ENCODE data around the gene PSMA6. TPM values are rescaled to one million over a fixed set of nuclear protein-coding genes. Genes with fewer than 3 reads are reported as not detected.
"Not testable (repeated sequence)": the region's sequence is repeated elsewhere in the genome, so short reads cannot be mapped to it uniquely, and the experiment has no call there.

Gene PSMA6
- 203 and 270 TPM in 2 replicates for total RNA-seq

- DNase-seq: peak; percentile 99
Measured at GRCh38 chr14:35292051-35292769, at the start of gene PSMA6. Gene PSMA6 (plus strand): TSS chr14:35292382. CDS start chr14:35292477, 95 bp downstream.

GRCh38 chr14:35242599-35243311, 49.4 kb upstream of the PSMA6 start:
- DNase-seq: no peak

- DNase-seq: no peak
Measured at GRCh38 chr14:35243956-35244355, 48.2 kb upstream of the PSMA6 start.

- no peak for DNase-seq
Measured at GRCh38 chr14:35244542-35244941, 47.6 kb upstream of the PSMA6 start.

GRCh38 chr14:35245051-35245450, 47.1 kb upstream of the PSMA6 start:
- DNase-seq: no peak

- peak; percentile 17 for DNase-seq
Measured at GRCh38 chr14:35247777-35248475, 44.3 kb upstream of the PSMA6 start.

- DNase-seq: no peak
Measured at GRCh38 chr14:35248476-35248788, 43.8 kb upstream of the PSMA6 start.

GRCh38 chr14:35250319-35250718, 41.9 kb upstream of the PSMA6 start:
- no peak for DNase-seq

GRCh38 chr14:35252451-35252868, 39.7 kb upstream of the PSMA6 start:
- DNase-seq: no peak

GRCh38 chr14:35253056-35253455, 39.1 kb upstream of the PSMA6 start:
- DNase-seq: not testable (repeated sequence)

- DNase-seq: not testable (repeated sequence)
Measured at GRCh38 chr14:35254034-35254622, 38.1 kb upstream of the PSMA6 start.

GRCh38 chr14:35254736-35255135, 37.4 kb upstream of the PSMA6 start:
- DNase-seq: no peak

GRCh38 chr14:35255711-35256110, 36.5 kb upstream of the PSMA6 start:
- DNase-seq: no peak

GRCh38 chr14:35257809-35258208, 34.4 kb upstream of the PSMA6 start:
- DNase-seq: peak; percentile 33

- no peak for DNase-seq
Measured at GRCh38 chr14:35258420-35258819, 33.8 kb upstream of the PSMA6 start.

- DNase-seq: peak; percentile 49
Measured at GRCh38 chr14:35261774-35262173, 30.4 kb upstream of the PSMA6 start.

GRCh38 chr14:35262436-35262835, 29.7 kb upstream of the PSMA6 start:
- no peak for DNase-seq

- DNase-seq: no peak
Measured at GRCh38 chr14:35268946-35269345, 23.2 kb upstream of the PSMA6 start.

- DNase-seq: no peak
Measured at GRCh38 chr14:35274805-35275204, 17.4 kb upstream of the PSMA6 start.

GRCh38 chr14:35277179-35277578, 15.0 kb upstream of the PSMA6 start:
- no peak for DNase-seq

GRCh38 chr14:35279369-35279768, 12.8 kb upstream of the PSMA6 start:
- DNase-seq: no peak

GRCh38 chr14:35281341-35281740, 10.8 kb upstream of the PSMA6 start:
- no peak for DNase-seq

- no peak for DNase-seq
Measured at GRCh38 chr14:35284506-35284905, 7.7 kb upstream of the PSMA6 start.
